GM12873 (cell line): ENCODE measurements around the gene CD300C.

ENCODE experiments used
- TF ChIP-seq, protein P1 (sequence below): IDR thresholded peaks from 2 replicates; pipeline ENCODE4 v1.5.1; 2012; ENCODE audit warnings: low read depth, mild to moderate bottlenecking, moderate library complexity, low read length, control low read depth; ENCODE audit not compliant: insufficient read depth; ENCODE audit errors: missing control alignments

CD300C gene

DNA sequence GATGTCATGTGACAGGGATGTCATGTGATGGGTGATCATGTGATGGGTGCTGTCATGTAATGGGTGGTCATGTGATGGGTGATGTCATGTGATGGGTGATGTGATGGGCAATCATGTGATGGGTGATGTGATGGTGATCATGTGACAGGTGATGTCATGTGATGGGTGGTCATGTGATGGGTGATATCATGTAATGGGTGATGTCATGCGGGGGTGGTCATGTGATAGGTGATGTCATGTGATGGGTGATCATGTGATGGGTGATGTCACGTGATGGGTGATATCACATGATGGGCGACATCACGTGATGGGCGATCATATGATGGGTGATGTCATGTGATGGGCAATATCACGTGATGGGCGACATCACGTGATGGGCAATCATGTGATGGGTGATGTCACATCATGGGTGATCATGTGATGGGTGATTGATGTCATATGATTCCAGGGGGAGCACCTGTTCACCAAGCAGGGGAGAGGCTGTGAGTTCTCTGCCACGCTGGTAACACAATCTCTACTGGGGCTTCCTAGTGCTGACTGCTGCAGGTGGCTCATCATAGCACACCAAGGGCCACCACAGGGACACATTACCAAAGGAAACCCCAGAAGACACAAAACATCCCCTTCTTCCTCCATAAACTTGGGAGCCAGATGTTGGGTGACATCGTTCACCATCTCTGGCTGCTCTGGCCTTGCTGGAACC lies 31.1 kb downstream of the CD300C start:
- TF ChIP-seq, protein P1, sequence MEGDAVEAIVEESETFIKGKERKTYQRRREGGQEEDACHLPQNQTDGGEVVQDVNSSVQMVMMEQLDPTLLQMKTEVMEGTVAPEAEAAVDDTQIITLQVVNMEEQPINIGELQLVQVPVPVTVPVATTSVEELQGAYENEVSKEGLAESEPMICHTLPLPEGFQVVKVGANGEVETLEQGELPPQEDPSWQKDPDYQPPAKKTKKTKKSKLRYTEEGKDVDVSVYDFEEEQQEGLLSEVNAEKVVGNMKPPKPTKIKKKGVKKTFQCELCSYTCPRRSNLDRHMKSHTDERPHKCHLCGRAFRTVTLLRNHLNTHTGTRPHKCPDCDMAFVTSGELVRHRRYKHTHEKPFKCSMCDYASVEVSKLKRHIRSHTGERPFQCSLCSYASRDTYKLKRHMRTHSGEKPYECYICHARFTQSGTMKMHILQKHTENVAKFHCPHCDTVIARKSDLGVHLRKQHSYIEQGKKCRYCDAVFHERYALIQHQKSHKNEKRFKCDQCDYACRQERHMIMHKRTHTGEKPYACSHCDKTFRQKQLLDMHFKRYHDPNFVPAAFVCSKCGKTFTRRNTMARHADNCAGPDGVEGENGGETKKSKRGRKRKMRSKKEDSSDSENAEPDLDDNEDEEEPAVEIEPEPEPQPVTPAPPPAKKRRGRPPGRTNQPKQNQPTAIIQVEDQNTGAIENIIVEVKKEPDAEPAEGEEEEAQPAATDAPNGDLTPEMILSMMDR = no peak

DNA sequence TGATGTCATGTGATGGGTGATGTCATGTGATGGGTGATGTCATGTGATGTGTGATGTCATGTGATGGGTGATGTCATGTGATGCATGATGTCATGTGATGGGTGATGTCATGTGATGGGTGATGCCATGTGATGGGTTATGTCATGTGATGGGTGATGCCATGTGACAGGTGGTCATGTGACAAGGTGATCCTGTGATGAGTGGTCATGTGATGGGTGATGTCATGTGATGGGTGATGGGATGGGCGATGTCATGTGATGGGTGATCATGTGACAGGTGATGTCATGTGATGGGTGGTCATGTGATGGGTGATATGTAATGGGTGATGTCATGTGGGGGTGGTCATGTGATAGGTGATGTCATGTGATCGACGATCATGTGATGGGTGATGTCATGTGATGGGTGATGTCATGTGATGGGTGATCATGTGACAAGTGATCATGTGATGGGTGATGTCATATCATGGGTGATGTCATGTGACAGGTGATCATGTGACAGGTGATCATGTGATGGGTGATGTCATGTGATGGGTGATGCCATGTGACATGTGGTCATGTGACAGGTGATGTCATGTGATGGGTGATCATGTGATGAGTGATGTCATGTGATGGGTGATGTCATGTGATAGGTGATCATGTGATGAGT lies 31.8 kb downstream of the CD300C start:
- TF ChIP-seq, protein P1 = no peak

DNA sequence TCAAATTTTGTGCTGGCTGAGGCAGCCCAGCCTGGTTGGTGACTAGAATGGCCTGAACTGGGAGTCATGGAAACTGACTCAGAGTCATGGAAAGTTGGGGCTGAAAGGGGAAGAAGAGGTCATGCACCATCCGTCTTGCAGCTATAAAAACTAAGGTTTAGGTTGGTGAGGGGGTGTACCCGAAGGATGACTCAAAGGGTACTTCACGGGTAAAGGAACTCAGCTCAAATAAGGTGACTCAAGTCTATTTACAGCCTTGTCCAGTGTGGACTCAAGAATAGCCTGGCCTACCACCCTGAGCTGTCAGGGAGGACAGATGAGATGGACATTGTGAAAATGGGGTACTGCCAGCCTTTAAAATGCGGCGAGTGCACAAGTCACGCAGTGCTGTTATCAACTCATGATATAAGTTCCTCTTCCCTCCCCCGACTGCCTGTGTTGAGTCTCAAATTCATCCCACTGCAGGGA lies 33.3 kb downstream of the CD300C start:
- TF ChIP-seq, protein P1 = no peak

DNA sequence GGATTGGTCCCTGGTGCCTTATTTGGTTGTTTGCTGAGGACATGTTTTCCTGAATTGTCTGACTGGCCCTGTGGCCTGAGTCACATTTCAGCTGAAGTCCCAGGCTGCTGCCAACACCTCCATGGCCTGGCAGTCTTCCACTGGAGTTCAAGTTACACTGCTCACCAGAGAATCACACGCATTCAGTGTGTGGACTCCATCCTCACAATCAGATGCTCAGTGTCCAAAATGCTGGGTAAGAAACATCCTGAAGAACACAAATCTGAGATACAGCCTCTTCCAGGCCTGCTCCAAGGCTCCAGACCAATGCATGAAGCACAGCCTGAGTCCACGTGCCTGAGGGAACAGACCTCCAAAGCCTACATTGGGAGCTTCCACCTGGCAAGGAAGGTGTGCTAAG lies 33.9 kb downstream of the CD300C start:
- TF ChIP-seq, protein P1 = no peak

DNA sequence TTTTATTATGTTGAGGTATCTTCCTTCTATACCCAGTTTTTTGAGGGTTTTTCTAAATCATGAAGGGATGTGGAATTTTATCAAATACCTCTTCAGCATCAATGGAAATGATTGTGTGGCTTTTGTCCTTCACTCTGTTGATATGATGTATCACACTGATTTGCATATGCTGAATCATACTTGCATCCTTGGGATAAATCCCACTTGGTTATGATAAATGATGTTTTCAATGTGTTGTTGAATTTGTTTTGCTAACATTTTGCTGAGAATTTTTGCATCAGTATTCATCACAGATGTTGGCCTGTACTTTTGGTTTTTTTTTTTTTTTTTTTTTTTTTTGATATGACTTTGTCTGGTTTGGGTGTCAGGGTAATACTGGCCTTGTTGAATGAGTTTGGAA lies 37.8 kb downstream of the CD300C start:
- TF ChIP-seq, protein P1 = no peak

DNA sequence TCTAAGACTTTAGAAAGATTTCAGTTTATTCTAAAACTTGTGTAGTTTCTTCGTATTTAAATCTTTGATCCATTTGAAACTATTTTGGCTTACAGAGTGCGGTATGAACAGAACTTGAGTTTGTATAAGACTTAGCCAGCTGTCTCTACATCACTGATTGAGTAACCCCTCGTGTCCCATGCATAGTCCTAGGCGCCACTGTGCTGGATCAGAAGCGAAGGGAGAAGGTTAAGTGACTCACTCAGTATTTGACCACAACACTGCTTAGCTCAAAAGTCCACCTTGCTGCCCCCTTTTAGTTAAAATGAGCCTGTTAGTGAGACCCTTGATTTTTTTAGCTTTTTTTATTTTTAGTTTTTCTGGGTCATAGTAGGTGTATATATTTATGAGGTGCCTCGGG lies 43.1 kb downstream of the CD300C start:
- TF ChIP-seq, protein P1 = no peak

DNA sequence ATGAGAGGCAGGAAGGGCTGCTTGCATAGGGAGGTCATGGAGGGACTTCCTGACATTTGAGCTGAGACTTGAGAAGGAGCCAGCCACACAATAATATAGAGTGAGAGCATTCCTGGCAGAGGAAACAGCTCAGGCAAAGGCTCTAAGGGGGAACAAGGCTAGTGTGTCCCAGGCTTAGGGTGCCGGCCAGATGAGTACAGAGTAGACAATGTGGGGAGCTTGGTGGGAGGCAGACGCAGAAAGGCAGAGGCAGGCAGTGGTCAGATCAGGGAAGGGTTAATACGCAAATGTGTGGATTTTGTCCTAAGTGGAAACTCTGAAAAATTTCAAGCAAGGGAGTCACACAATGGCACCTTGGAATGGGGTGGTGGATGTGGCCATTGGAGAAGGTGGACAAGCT lies 45.9 kb downstream of the CD300C start:
- TF ChIP-seq, protein P1 = no peak
